HEK293 (cell line): ENCODE measurements around the gene CXCL17.

Source experiments
- BCL6B ChIP-seq: fragments of 450-650 bp; formaldehyde crosslinking; IDR thresholded peaks from 2 replicates; pipeline ENCODE4 v1.5.1; 2017; ENCODE audit warnings: missing biosample characterization, missing genetic modification characterization
- EGR2 ChIP-seq: fragments of 450-650 bp; formaldehyde crosslinking; IDR thresholded peaks from 2 replicates; pipeline ENCODE4 v1.5.1; 2016; ENCODE audit warnings: low read depth, missing biosample characterization, missing genetic modification characterization
- HOXA7 ChIP-seq: sonication (generic); formaldehyde crosslinking; IDR thresholded peaks from 2 replicates; pipeline ENCODE4 v1.8.1; 2022; ENCODE audit warnings: missing genetic modification reagents, borderline replicate concordance
- KLF1 ChIP-seq: fragments of 450-650 bp; formaldehyde crosslinking; IDR thresholded peaks from 2 replicates; pipeline ENCODE4 v1.5.1; 2016; ENCODE audit warnings: missing biosample characterization, missing genetic modification characterization
- KLF8 ChIP-seq: fragments of 450-650 bp; formaldehyde crosslinking; IDR thresholded peaks from 2 replicates; pipeline ENCODE4 v1.5.1; 2016; ENCODE audit warnings: missing biosample characterization, missing genetic modification characterization
- KLF9 ChIP-seq: fragments of 450-650 bp; formaldehyde crosslinking; IDR thresholded peaks from 2 replicates; pipeline ENCODE4 v1.5.1; 2016; ENCODE audit warnings: missing biosample characterization, missing genetic modification characterization, low read depth
- PRDM1 ChIP-seq: fragments of 450-650 bp; formaldehyde crosslinking; IDR thresholded peaks from 2 replicates; pipeline ENCODE4; 2016; ENCODE audit warnings: missing biosample characterization, missing genetic modification characterization
- PRDM4 ChIP-seq: fragments of 450-650 bp; formaldehyde crosslinking; IDR thresholded peaks from 2 replicates; pipeline ENCODE4 v1.5.1; 2017; ENCODE audit warnings: missing biosample characterization, missing genetic modification characterization
- SP3 ChIP-seq: fragments of 450-650 bp; formaldehyde crosslinking; IDR thresholded peaks from 2 replicates; pipeline ENCODE4 v1.5.1; 2016; ENCODE audit warnings: missing biosample characterization, missing genetic modification characterization
- ZBTB1 ChIP-seq: fragments of 450-650 bp; formaldehyde crosslinking; IDR thresholded peaks from 2 replicates; pipeline ENCODE4 v1.5.1; 2016; ENCODE audit warnings: missing biosample characterization, missing genetic modification characterization
- ZBTB48 ChIP-seq: fragments of 450-650 bp; formaldehyde crosslinking; IDR thresholded peaks from 2 replicates; pipeline ENCODE4 v1.5.1; 2016; ENCODE audit warnings: missing biosample characterization, missing genetic modification characterization
- ZFP69B ChIP-seq: fragments of 450-650 bp; formaldehyde crosslinking; IDR thresholded peaks from 2 replicates; pipeline ENCODE4 v1.5.1; 2016; ENCODE audit warnings: missing biosample characterization, missing genetic modification characterization
- ZIC2 ChIP-seq: fragments of 450-650 bp; formaldehyde crosslinking; IDR thresholded peaks from 2 replicates; pipeline ENCODE4 v1.5.1; 2016; ENCODE audit warnings: missing biosample characterization, missing genetic modification characterization
- ZNF146 ChIP-seq: fragments of 450-650 bp; formaldehyde crosslinking; IDR thresholded peaks from 2 replicates; pipeline ENCODE4 v1.5.1; 2016; ENCODE audit warnings: missing biosample characterization, missing genetic modification characterization
- ZNF19 ChIP-seq: fragments of 450-650 bp; formaldehyde crosslinking; IDR thresholded peaks from 2 replicates; pipeline ENCODE4; 2016; ENCODE audit warnings: missing biosample characterization, missing genetic modification characterization, low read depth
- ZNF24 ChIP-seq: fragments of 450-650 bp; formaldehyde crosslinking; IDR thresholded peaks from 2 replicates; pipeline ENCODE4 v1.5.1; 2016; ENCODE audit warnings: missing biosample characterization, missing genetic modification characterization
- ZNF280C ChIP-seq: fragments of 450-650 bp; formaldehyde crosslinking; IDR thresholded peaks from 2 replicates; pipeline ENCODE4 v1.5.1; 2016; ENCODE audit warnings: missing biosample characterization, missing genetic modification characterization
- ZNF335 ChIP-seq: fragments of 450-650 bp; formaldehyde crosslinking; conservative IDR thresholded peaks from 2 replicates; pipeline ENCODE4 v1.5.1; 2016; ENCODE audit warnings: missing biosample characterization, missing genetic modification characterization
- ZNF362 ChIP-seq: fragments of 450-650 bp; formaldehyde crosslinking; IDR thresholded peaks from 2 replicates; pipeline ENCODE4 v1.5.1; 2016; ENCODE audit warnings: missing biosample characterization, missing genetic modification characterization
- ZNF394 ChIP-seq: fragments of 450-650 bp; formaldehyde crosslinking; IDR thresholded peaks from 2 replicates; pipeline ENCODE4 v1.5.1; 2016; ENCODE audit warnings: missing biosample characterization, missing genetic modification characterization, mild to moderate bottlenecking, moderate library complexity, borderline replicate concordance
- ZNF398 ChIP-seq: fragments of 450-650 bp; formaldehyde crosslinking; IDR thresholded peaks from 2 replicates; pipeline ENCODE4 v1.5.1; 2017; ENCODE audit warnings: missing biosample characterization, missing genetic modification characterization
- ZNF416 ChIP-seq: fragments of 450-650 bp; formaldehyde crosslinking; IDR thresholded peaks from 2 replicates; pipeline ENCODE4 v1.5.1; 2016; ENCODE audit warnings: missing biosample characterization, missing genetic modification characterization
- ZNF426 ChIP-seq: fragments of 450-650 bp; formaldehyde crosslinking; IDR thresholded peaks from 2 replicates; pipeline ENCODE4 v1.5.1; 2017; ENCODE audit warnings: missing biosample characterization, missing genetic modification characterization, mild to moderate bottlenecking, inconsistent platforms, moderate library complexity
- ZNF433 ChIP-seq: fragments of 450-650 bp; formaldehyde crosslinking; IDR thresholded peaks from 2 replicates; pipeline ENCODE4 v1.5.1; 2016; ENCODE audit warnings: missing biosample characterization, missing genetic modification characterization, low read depth
- ZNF48 ChIP-seq: fragments of 450-650 bp; formaldehyde crosslinking; IDR thresholded peaks from 2 replicates; pipeline ENCODE4 v1.5.1; 2016; ENCODE audit warnings: missing biosample characterization, missing genetic modification characterization
- ZNF530 ChIP-seq: fragments of 450-650 bp; formaldehyde crosslinking; IDR thresholded peaks from 2 replicates; pipeline ENCODE4 v1.5.1; 2016; ENCODE audit warnings: low read depth, missing biosample characterization, missing genetic modification characterization
- ZNF629 ChIP-seq: fragments of 450-650 bp; formaldehyde crosslinking; IDR thresholded peaks from 2 replicates; pipeline ENCODE4 v1.5.1; 2017; ENCODE audit warnings: missing biosample characterization, missing genetic modification characterization
- ZNF792 ChIP-seq: fragments of 450-650 bp; formaldehyde crosslinking; IDR thresholded peaks from 2 replicates; pipeline ENCODE4 v1.5.1; 2016; ENCODE audit warnings: missing biosample characterization, missing genetic modification characterization
- ZSCAN30 ChIP-seq: fragments of 450-650 bp; IDR thresholded peaks from 2 replicates; pipeline ENCODE4 v1.5.1; 2018; ENCODE audit warnings: missing biosample characterization, mild to moderate bottlenecking, missing genetic modification characterization, moderate library complexity
- ZSCAN5A ChIP-seq: fragments of 450-650 bp; formaldehyde crosslinking; IDR thresholded peaks from 2 replicates; pipeline ENCODE4 v1.5.1; 2016; ENCODE audit warnings: missing biosample characterization, missing genetic modification characterization
- ZXDB ChIP-seq: fragments of 450-650 bp; formaldehyde crosslinking; IDR thresholded peaks from 2 replicates; pipeline ENCODE4 v1.5.1; 2016; ENCODE audit warnings: missing biosample characterization, missing genetic modification characterization

The CXCL17 gene

GRCh38 chr19:42468273-42468796, 25.6 kb upstream of the CXCL17 start (continued):
- no peak for TF ChIP-seq ZNF280C (tag by site-specific recombination)
- TF ChIP-seq ZIC2, result no peak
- no peak for TF ChIP-seq ZNF530 (tag by site-specific recombination)
- peak; percentile 54 for TF ChIP-seq KLF1 (tag by site-specific recombination)
- TF ChIP-seq ZBTB48 (tag by site-specific recombination), result peak; percentile 74
- peak; percentile 96 for TF ChIP-seq PRDM1 (tag by site-specific recombination)
- no peak for TF ChIP-seq ZNF426 (tag by site-specific recombination)
- TF ChIP-seq KLF8, result peak; percentile 93
- TF ChIP-seq ZNF792, result 0 out of 2 replicates have a peak, but pooled peaks have one; percentile 48
- TF ChIP-seq ZFP69B (tag by site-specific recombination), result peak; percentile 98
- TF ChIP-seq ZNF24 (tag by site-specific recombination), result peak; percentile 93
- TF ChIP-seq ZNF416 (tag by site-specific recombination), result peak; percentile 66; the same call in 1 of the 2 replicates
- no peak for TF ChIP-seq HOXA7
- no peak for TF ChIP-seq ZNF433 (tag by site-specific recombination)
- TF ChIP-seq ZNF48 (tag by site-specific recombination), result no peak
- no peak for TF ChIP-seq ZNF19 (tag by site-specific recombination)
- TF ChIP-seq ZNF335 (tag by site-specific recombination), result 0 out of 2 replicates have a peak, but pooled peaks have one; percentile 12
- TF ChIP-seq ZNF146 (tag by site-specific recombination), result peak; percentile 35; the same call in 1 of the 2 replicates
- TF ChIP-seq ZNF398, result peak; percentile 92
- peak; percentile 77 for TF ChIP-seq PRDM4 (tag by site-specific recombination)
- peak; percentile 38 for TF ChIP-seq KLF9 (tag by site-specific recombination)
- TF ChIP-seq ZNF394, result 0 out of 2 replicates have a peak, but pooled peaks have one; percentile 34
- peak; percentile 81 for TF ChIP-seq ZNF629 (tag by site-specific recombination)
- peak; percentile 67 for TF ChIP-seq ZSCAN30
- TF ChIP-seq ZSCAN5A (tag by site-specific recombination), result 0 out of 2 replicates have a peak, but pooled peaks have one; percentile 36
- TF ChIP-seq ZNF362 (tag by site-specific recombination), result no peak
- no peak for TF ChIP-seq BCL6B (tag by site-specific recombination)
- TF ChIP-seq SP3, result peak; percentile 37; the same call in 1 of the 2 replicates
- TF ChIP-seq ZBTB1 (tag by site-specific recombination), result peak; percentile 12; the same call in 1 of the 2 replicates
- peak; percentile 80 for TF ChIP-seq ZXDB (tag by site-specific recombination)
- TF ChIP-seq EGR2, result no peak
